SK-N-SH (cell line): ENCODE data around the gene FREY1. TPM values are rescaled to one million over a fixed set of nuclear protein-coding genes. Genes with fewer than 3 reads are reported as not detected.

Experiments
- CTCF ChIA-PET: fragments of 300-600, 350-600 bp; formaldehyde crosslinking; extraction: SDS; loops from one replicate; lab custom pipeline; 2021; lab: Yijun Ruan, JAX
- POLR2A ChIA-PET: fragments of 350-600 bp; sonication (Branson Sonifier 250); formaldehyde crosslinking; extraction: SDS; loops from one replicate; lab custom pipeline; 2020; ENCODE audit warnings: antibody characterized with exemption, inconsistent platforms; lab: Yijun Ruan, JAX
- DNase-seq: peaks from one replicate; pipeline ENCODE4 v3.0.0; 2012
- H2AFZ ChIP-seq: fragments of 200-600 bp; sonication (generic); 2 replicates; pipeline ENCODE4 v1.8.1; 2016; ENCODE audit warnings: antibody characterized with exemption, mild to moderate bottlenecking, low read depth
- H3F3A ChIP-seq: fragments of 200-600 bp; sonication (generic); replicated peaks from 2 replicates; pipeline ENCODE3; 2016; ENCODE audit warnings: antibody characterized with exemption, mild to moderate bottlenecking; ENCODE audit not compliant: insufficient read depth
- H3K27ac ChIP-seq, 2 experiments: fragments of 200-500 bp in 1 of 2; fragments of 200-600 bp in 1 of 2; sonication (Bioruptor generic) in 1 of 2; sonication (generic), shearing (Covaris generic) in 1 of 2; 2 replicates each; pipeline versions ENCODE4 v1.5.1 to v1.6.1; 2014 to 2016; ENCODE audit warnings: low read depth in 2 of 2, inconsistent platforms in 1 of 2, low read length in 1 of 2, mild to moderate bottlenecking in 1 of 2, mixed read lengths in 1 of 2
- H3K27me3 ChIP-seq: fragments of 200-600 bp; sonication (generic), shearing (Covaris generic); 2 replicates; pipeline ENCODE4 v1.6.1; 2016; ENCODE audit warnings: mixed run types; ENCODE audit not compliant: insufficient read depth
- H3K36me3 ChIP-seq, 2 experiments: fragments of 200-500 bp in 1 of 2; fragments of 200-600 bp in 1 of 2; sonication (Bioruptor generic) in 1 of 2; sonication (generic) in 1 of 2; replicated peaks in 1 of 2; 2 replicates each; pipeline versions ENCODE3 to v1.5.1; 2014 to 2016; ENCODE audit warnings: low read length in 1 of 2, mild to moderate bottlenecking in 1 of 2; ENCODE audit not compliant: insufficient read depth in 2 of 2, control insufficient read depth in 1 of 2
- H3K4me1 ChIP-seq, 2 experiments: fragments of 200-500 bp in 1 of 2; fragments of 200-600 bp in 1 of 2; sonication (Bioruptor generic) in 1 of 2; sonication (generic), shearing (Covaris generic) in 1 of 2; 2 replicates each; pipeline versions ENCODE4 v1.5.1 to v1.6.1; 2014 to 2016; ENCODE audit warnings: low read depth in 1 of 2, low read length in 1 of 2, mixed run types in 1 of 2; ENCODE audit not compliant: insufficient read depth in 2 of 2, control insufficient read depth in 1 of 2
- H3K4me2 ChIP-seq: fragments of 200-600 bp; sonication (generic), shearing (Covaris generic); 2 replicates; pipeline ENCODE4 v1.6.1; 2017; ENCODE audit warnings: mixed run types
- H3K4me3 ChIP-seq, 2 experiments: fragments of 200-500 bp in 1 of 2; fragments of 200-600 bp in 1 of 2; sonication (Bioruptor generic) in 1 of 2; sonication (generic), shearing (Covaris generic) in 1 of 2; 2 replicates each; pipeline versions ENCODE4 v1.5.1 to v1.8.1; 2014 to 2016; ENCODE audit warnings: low read depth in 2 of 2, inconsistent platforms in 1 of 2, low read length in 1 of 2, mild to moderate bottlenecking in 1 of 2, mixed read lengths in 1 of 2, moderate library complexity in 1 of 2
- H3K79me2 ChIP-seq: fragments of 200-600 bp; sonication (generic); 2 replicates; pipeline ENCODE4 v1.8.1; 2017; ENCODE audit warnings: mild to moderate bottlenecking; ENCODE audit not compliant: insufficient read depth
- H3K9ac ChIP-seq: fragments of 200-600 bp; sonication (generic); 2 replicates; pipeline ENCODE4 v1.6.1; 2017; ENCODE audit warnings: mixed run types
- H3K9me2 ChIP-seq: fragments of 200-600 bp; sonication (generic); 2 replicates; pipeline ENCODE4 v1.6.1; 2017; ENCODE audit warnings: mixed run types
- H3K9me3 ChIP-seq: fragments of 200-600 bp; sonication (generic); 2 replicates; pipeline ENCODE4 v1.6.1; 2017; ENCODE audit warnings: mixed run types, mild to moderate bottlenecking, moderate library complexity
- H4K20me1 ChIP-seq: fragments of 200-600 bp; sonication (generic); 2 replicates; pipeline ENCODE4 v1.6.1; 2017; ENCODE audit warnings: mild to moderate bottlenecking, mixed run types; ENCODE audit not compliant: insufficient read depth
- ELF1 ChIP-seq: IDR thresholded peaks from 2 replicates; pipeline ENCODE4 v1.4.0; 2012
- EP300 ChIP-seq, 2 experiments: IDR thresholded peaks; 2 replicates each; pipeline versions ENCODE4 v1.4.0 to v1.6.1; 2012; ENCODE audit warnings: borderline replicate concordance in 1 of 2, low read depth in 1 of 2, low read length in 1 of 2
- GABPA ChIP-seq: IDR thresholded peaks from 2 replicates; pipeline ENCODE4 v1.4.0; 2012; ENCODE audit warnings: low read depth, mild to moderate bottlenecking
- IRF3 ChIP-seq: fragments of 150-350 bp; IDR thresholded peaks from 2 replicates; pipeline ENCODE4 v1.6.1; 2016; ENCODE audit warnings: mild to moderate bottlenecking, low read depth, low read length
- MAX ChIP-seq: IDR thresholded peaks from 2 replicates; pipeline ENCODE4 v1.4.0; 2012; ENCODE audit warnings: low read depth
- MEF2A ChIP-seq: IDR thresholded peaks from 2 replicates; pipeline ENCODE4 v1.4.0; 2012; ENCODE audit warnings: low read depth, borderline replicate concordance
- NFIC ChIP-seq: IDR thresholded peaks from 2 replicates; pipeline ENCODE4 v1.4.0; 2012; ENCODE audit warnings: borderline replicate concordance
- POLR2AphosphoS5 ChIP-seq: IDR thresholded peaks from 2 replicates; pipeline ENCODE4 v1.6.1; 2012; ENCODE audit warnings: low read depth, low read length
- RAD21 ChIP-seq: IDR thresholded peaks from 2 replicates; pipeline ENCODE4 v1.6.1; 2012; ENCODE audit warnings: mild to moderate bottlenecking, low read length
- RCOR1 ChIP-seq: fragments of 150-350 bp; IDR thresholded peaks from 2 replicates; pipeline ENCODE4 v1.6.1; 2017; ENCODE audit warnings: antibody characterized with exemption, low read length
- RFX5 ChIP-seq: IDR thresholded peaks from 2 replicates; pipeline ENCODE4 v1.6.1; 2012; ENCODE audit warnings: mild to moderate bottlenecking, improper control_type of control experiment, low read length
- RXRA ChIP-seq: IDR thresholded peaks from 2 replicates; pipeline ENCODE4 v1.4.0; 2012; ENCODE audit warnings: low read depth, mild to moderate bottlenecking, borderline replicate concordance
- SMC3 ChIP-seq: IDR thresholded peaks from 2 replicates; pipeline ENCODE4 v1.6.1; 2012; ENCODE audit warnings: low read depth, low read length, improper control_type of control experiment
- TAF1 ChIP-seq: IDR thresholded peaks from 2 replicates; pipeline ENCODE4 v1.6.1; 2012; ENCODE audit warnings: low read depth, mild to moderate bottlenecking, low read length, moderate library complexity, borderline replicate concordance
- TCF12 ChIP-seq: IDR thresholded peaks from 2 replicates; pipeline ENCODE4 v1.4.0; 2012
- TEAD4 ChIP-seq: IDR thresholded peaks from 2 replicates; pipeline ENCODE4 v1.4.0; 2012; ENCODE audit warnings: mild to moderate bottlenecking, borderline replicate concordance; ENCODE audit not compliant: insufficient read depth
- YY1 ChIP-seq: IDR thresholded peaks from 2 replicates; pipeline ENCODE4 v1.4.0; 2012; ENCODE audit warnings: low read depth, mild to moderate bottlenecking
- ZBTB33 ChIP-seq: IDR thresholded peaks from 2 replicates; pipeline ENCODE4 v1.4.0; 2012; ENCODE audit warnings: low read depth, borderline replicate concordance
- WGBS: methylation state at CpG from one replicate; pipeline ENCODE4 v1.1.6; 2017; ENCODE audit warnings: low lambda C conversion rate; 5-methylcytosine and 5-hydroxymethylcytosine counted together
- polyA plus RNA-seq, 3 experiments: library from polyadenylated mRNA; depleted of rRNA; stranded (reverse); fragments of >200 nt; gene quantifications; 2 replicates each; pipeline ENCODE4 v1.2.3, GENCODE V29; 2012
- TF ChIP-seq, protein P1 (sequence below): fragments of 150-350 bp; IDR thresholded peaks from 2 replicates; pipeline ENCODE4 v1.6.1; 2017; ENCODE audit warnings: antibody characterized with exemption, low read length, low read depth, borderline replicate concordance

The FREY1 gene
- polyA plus RNA-seq, 1 of the 3 experiments (the other 2 are of a cell fraction) = 0.30 TPM

- no peak overlapping the region for H3K9ac ChIP-seq
- ChIA-PET CTCF (interaction anchor here (1.2 to 5.0 kb wide), 3 partner anchors 39 to 80 kb away, joined by 5 to 25 read pairs (median 7); no protein-coding TSS in a partner anchor), POLR2A (interaction anchor here (0.6 to 1.1 kb wide), 2 partner anchors 8 to 775 kb away, joined by 3 read pairs; partner anchors contain the start of genes PEX16 and ZNF408)
- H3K9me2 ChIP-seq = no peaks in the 10 kb centered on the region
- H3K4me1 ChIP-seq = peaks cover 0 to 5% of the 10 kb centered on the region in 2 experiments; a peak in 1 of 4 replicates
- no peak overlapping the region for H3K4me3 ChIP-seq
- H3K4me2 ChIP-seq = no peak overlapping the region
- no peaks in the 10 kb centered on the region for H4K20me1 ChIP-seq
- DNase-seq = no peak
- WGBS = 65% methylated on average over 7 of the region's 12 CpGs
- TF ChIP-seq RAD21 = no peak
- TF ChIP-seq SMC3 = no peak
- TF ChIP-seq TCF12 = no peak
- no peak for TF ChIP-seq MAX
- no peak for TF ChIP-seq TAF1
- TF ChIP-seq NFIC = no peak
- no peak for TF ChIP-seq POLR2AphosphoS5
- no peak for TF ChIP-seq RXRA
- TF ChIP-seq RCOR1 = no peak
- no peak for TF ChIP-seq RFX5
- H3K36me3 ChIP-seq = no peaks in the 10 kb centered on the region
- H3K79me2 ChIP-seq = no peaks in the 10 kb centered on the region
- no peaks in the 10 kb centered on the region for H3K9me3 ChIP-seq
- no peaks in the 10 kb centered on the region for H3K27me3 ChIP-seq
- no peaks in the 10 kb centered on the region for H3F3A ChIP-seq
- H2AFZ ChIP-seq = no peak overlapping the region
- no peak overlapping the region for H3K27ac ChIP-seq
Observed at GRCh38 chr11:45926001-45926401, 18.9 kb upstream of the FREY1 start.

DNA sequence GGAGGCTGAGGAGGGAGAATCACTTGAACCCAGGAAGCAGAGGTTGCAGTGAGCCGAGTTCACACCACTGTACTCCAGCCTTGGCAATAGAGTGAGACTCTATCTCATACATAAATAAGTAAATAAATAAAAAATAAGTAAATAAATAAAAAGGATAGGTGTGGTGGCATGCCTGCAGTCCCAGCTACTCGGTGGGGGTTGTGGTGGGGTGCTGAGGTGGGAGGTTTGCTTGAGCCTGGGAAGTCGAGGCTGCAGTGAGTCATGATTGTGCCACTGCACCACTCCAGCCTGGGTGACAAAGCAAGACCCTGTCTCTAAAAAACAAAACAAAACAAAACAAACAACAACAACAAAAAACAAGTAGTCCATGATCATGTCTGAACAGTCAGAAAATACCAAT is 18.5 kb upstream of the FREY1 start:
- Histone ChIP-seq H3F3A (no peaks in the 10 kb centered on the region), H3K9me2 (no peaks in the 10 kb centered on the region), H3K4me1 (peaks cover 0 to 5% of the 10 kb centered on the region in 2 experiments; a peak in 1 of 4 replicates), H2AFZ (no peak overlapping the region), H3K4me2 (no peak overlapping the region), H3K27me3 (no peaks in the 10 kb centered on the region), H3K9ac (no peak overlapping the region), H3K79me2 (no peaks in the 10 kb centered on the region), H3K4me3 (no peak overlapping the region), H3K9me3 (no peaks in the 10 kb centered on the region), H4K20me1 (no peaks in the 10 kb centered on the region), H3K36me3 (no peaks in the 10 kb centered on the region), H3K27ac (no peak overlapping the region)
- no peak for TF ChIP-seq TEAD4
- TF ChIP-seq ELF1 = no peak
- TF ChIP-seq EP300 (IDR thresholded peaks at IDR 0.05; ENCODE audit: borderline replicate concordance in 1 of 2, low read depth in 1 of 2, low read length in 1 of 2) = no peak
- no peak for TF ChIP-seq GABPA
- TF ChIP-seq ZBTB33 = no peak
- TF ChIP-seq SMC3 = no peak
- TF ChIP-seq MAX = no peak
- no peak for TF ChIP-seq IRF3
- no peak for TF ChIP-seq NFIC
- no peak for TF ChIP-seq RAD21
- TF ChIP-seq TCF12 = no peak
- TF ChIP-seq, protein P1, sequence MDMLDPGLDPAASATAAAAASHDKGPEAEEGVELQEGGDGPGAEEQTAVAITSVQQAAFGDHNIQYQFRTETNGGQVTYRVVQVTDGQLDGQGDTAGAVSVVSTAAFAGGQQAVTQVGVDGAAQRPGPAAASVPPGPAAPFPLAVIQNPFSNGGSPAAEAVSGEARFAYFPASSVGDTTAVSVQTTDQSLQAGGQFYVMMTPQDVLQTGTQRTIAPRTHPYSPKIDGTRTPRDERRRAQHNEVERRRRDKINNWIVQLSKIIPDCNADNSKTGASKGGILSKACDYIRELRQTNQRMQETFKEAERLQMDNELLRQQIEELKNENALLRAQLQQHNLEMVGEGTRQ = no peak
- no peak for TF ChIP-seq YY1
- TF ChIP-seq MEF2A = no peak
- ChIA-PET POLR2A (interaction anchor here (1.1 kb wide), 1 partner anchor 8 kb away, joined by 3 read pairs; the partner anchor contains the start of gene PEX16), CTCF (interaction anchor here (1.2 to 5.0 kb wide), 5 partner anchors 39 to 81 kb away, joined by 4 to 25 read pairs (median 7); no protein-coding TSS in a partner anchor)
- WGBS = 67% methylated on average over 3 of the region's 3 CpGs
- no peak for DNase-seq
